SKM-1 treated with dmso at 0.1 percent for 144 hours (cell line): ENCODE measurements around the gene KRT82.

ENCODE experiments used
- DNase-seq: peaks from one replicate; lab custom pipeline; 2025; ENCODE audit not compliant: unreplicated experiment; lab: John Stamatoyannopoulos, UW

The KRT82 gene

DNA sequence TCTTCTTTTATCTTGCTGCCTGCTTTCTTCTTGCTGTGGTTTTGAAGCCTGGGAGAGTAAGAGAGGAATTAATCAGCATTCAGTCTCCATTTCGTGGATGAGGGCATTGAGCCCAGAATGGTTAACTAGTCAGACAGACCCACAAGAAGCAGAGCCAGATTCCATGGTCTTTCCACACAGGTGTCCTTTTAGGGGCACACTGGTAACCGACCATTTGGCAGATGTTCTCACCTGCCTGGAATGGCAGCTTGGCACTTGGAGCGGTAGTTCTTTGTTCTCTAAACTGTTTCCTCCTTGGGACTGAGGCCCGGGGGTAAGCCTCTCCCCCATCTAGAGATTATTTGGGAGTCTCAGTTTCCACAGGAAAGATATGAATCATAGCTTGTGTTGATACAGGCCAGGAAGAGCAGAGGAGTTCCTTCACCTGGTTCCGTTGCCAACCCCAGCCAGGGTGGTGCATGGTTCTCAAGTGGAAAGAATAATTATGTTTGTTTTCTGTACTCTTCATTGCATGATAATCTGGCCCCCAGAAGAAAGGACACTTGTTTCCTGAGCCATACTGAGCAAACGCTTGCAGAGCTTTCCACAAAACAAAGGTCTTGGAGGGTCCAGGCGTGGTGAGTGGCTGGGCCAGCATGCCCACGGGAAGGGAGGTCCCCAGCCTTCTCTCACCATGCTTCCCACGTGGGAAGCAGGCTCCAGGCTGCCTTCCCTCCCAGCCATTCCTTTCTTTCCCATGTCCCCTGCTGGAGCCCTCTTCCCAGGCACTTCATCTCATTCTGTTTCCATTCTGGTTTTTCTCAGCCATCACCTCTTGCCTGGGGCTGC is 30.1 kb upstream of the KRT82 start:
- DNase-seq: no peak

DNA sequence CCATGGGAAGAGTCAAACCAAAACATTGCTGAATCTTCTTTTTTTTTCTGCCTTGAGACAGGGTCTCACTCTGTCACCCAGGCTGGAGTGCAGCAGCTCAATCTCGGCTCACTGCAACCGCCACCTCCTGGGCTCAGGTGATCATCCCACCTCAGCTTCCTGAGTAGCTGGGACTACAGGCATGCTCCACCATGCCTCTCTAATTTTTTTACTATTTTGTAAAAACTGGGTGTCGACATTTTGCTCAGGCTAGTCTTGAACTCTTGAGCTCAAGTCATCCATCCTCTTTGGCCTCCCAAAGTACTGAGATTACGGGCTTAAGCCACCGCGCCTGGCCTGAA is 29.5 kb upstream of the KRT82 start:
- DNase-seq: no peak

DNA sequence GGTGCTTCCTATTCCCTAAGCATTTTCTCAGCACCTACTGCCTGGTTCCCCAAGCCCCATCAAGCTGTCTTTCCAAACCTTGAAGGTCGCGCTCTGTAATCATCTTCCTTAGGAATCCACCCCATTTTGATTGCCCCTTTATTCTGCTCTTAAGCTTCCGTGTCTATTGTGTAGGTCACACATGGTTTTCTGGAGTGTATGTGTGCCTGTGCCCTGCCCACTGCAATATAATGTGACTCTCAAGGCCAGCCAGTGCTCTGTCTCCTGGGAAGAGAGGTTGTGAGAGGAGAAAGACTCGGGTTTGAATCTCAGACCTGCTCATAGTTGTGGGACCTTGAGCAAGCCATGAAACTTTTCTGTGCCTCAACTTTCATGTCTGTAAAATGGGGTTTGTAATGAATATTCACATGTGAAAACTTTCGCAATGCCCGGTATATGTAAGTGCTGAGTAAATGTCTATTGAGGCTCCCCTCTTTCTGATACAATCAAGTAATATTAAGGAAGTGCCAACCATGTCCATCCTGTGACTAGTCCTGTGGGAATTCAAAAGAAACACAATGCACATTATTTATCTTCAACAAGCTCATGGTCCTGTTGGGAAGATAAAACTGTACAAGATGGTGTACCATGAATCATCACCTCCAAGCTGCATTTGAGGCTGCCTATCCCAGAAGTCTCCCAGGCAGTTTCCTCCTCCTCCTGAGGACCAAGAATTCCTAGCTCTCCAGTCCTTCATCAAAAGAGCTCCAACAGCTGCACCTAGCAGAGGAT is 28.8 kb upstream of the KRT82 start:
- DNase-seq: no peak

DNA sequence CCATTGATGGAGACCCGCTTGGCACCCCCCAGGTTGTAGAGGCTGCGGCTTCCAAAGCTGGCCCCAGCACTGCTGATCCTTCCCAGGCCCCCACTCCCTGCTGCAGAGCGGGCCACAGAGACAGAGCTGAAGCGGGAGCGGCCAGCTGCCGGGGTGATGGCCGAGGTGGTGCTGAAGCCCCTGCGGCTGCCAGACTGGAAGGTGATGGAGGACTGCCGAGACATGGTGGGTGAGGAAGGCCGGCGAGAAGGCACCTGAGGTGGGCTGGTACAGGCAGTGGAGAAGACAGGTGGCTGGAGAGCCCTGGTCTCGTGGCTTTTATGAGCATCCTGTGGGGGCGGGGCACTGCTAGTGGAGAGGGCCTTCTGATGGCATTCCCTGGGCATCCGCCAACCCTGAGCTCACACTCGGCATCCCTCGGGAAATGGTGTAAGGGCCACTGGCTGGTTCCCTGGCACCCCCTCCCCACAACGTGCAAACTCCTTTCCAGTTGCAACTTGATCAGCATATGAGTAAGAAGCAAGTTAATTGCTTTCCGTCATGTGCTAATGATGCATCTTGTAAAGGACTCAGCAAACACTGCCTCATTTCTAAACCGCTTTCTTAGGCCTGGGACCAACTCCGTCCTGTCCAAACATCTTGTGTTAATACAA is 28.1 kb upstream of the KRT82 start, which contains the start of gene KRT75:
TSS of gene KRT75 (minus strand) at position 291 of the 653 bp plus-strand sequence. CDS start at position 224, 67 bp downstream.
- DNase-seq: no peak

DNA sequence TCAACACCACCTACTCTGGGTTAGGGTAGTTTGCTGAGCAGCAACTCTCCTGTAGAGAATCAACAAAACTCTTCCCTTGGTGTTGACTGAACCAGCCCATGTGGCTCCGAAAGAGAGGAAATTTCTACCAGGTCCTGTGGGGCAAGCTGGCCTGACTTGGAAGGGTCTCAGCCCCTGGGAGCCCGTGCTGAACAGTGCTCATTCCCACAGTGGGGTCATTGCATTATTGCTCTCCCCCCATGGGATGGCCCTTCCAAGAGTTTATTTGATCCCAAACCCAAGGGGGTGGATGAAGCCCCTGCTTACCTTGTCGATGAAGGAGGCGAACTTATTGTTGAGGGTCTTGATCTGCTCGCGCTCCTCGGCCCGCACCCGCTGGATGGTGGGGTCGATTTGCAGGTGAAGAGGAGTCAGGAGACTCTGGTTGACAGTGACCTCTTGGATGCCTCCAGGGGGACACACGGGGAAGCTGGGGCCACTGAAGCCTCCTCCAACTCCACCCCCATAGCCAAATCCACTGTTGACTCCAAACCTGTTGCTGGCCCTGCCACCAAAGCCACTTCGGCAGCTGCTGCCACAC is 27.5 kb upstream of the KRT82 start:
- DNase-seq: no peak

DNA sequence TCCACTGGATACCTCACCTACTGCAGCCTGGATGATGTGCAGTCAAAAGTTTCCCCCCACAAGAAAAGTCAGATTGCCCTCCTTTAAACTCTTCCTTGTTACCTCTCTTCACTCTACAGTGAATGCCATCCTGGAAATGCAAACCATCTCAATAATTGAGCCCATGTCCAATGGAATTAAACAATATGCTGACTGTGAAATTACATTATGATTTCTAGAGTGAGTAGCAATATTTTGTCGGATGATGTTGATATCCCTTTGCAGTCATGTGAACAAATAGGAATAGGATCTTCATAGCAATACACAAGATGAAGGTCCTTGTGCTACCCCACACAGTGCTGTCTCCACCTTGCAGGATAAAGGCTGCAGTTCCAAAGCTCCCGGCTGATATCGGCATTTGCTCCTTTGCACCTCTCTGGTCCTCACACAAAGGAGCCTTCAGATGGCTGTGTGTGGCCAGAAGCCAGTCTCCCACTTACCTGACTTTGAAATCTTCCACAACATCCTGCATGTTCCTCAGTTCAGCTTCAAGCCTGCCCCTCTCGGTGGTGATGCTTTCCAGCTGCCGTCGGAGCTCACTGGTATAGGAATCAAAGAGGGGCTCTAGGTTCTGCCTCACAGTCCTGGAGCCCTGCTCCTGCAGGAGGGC is 26.5 kb upstream of the KRT82 start:
- no peak for DNase-seq

DNA sequence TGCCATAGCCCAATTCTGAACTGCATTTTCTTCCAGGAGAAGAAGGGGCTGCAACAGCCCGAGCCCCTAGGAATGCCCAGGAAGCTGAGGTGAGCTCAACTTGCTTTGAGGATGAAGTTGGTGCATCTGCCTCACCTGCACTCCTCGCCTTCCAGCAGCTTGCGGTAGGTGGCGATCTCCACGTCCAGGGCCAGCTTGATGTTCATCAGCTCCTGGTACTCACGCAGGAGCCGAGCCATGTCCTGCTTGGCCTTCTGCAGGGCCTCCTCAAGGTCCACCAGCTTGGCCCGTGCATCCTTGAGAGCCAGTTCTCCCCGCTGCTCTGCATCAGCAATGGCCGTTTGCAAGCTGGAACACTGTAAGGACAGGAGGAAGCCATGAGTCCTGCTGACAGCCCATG is 22.0 kb upstream of the KRT82 start:
- no peak for DNase-seq

DNA sequence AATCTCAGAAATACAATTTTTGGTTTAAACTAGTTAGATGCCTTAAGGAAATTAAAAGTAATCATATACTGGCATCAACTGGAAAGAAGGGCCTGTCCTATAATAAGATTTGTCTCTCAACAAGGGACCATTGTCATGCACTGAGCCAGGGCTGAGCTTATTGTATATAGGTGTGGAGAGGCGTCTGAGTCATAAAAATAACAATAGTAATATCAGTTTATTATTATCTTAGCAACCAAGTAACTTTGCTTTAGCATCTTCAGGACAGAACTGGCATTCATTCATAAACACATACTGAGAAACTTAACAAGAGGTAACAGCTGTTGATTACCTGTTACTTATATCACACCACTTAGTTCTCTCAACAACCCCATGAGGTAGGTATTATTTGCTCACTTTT is 20.9 kb upstream of the KRT82 start:
- DNase-seq: no peak

DNA sequence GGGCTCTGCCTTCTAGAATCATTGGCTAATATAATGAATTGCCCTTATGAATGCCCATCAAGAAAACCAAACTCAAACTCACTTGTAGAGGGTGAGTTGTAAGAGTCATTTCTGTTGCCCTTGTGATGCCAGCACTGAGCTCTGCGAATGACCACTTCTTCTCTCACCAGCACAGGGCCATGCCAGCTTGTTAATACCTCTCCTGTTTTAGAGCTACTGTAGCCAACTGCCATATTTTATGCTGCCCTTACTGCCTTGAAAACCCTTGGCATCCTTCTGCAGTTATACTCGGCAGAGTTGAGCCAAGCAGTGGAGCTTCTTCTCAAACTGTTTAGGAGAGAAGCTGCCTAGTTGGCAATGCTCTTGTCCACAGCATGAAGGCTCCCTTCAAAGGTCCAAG is 19.9 kb upstream of the KRT82 start:
- no peak for DNase-seq

DNA sequence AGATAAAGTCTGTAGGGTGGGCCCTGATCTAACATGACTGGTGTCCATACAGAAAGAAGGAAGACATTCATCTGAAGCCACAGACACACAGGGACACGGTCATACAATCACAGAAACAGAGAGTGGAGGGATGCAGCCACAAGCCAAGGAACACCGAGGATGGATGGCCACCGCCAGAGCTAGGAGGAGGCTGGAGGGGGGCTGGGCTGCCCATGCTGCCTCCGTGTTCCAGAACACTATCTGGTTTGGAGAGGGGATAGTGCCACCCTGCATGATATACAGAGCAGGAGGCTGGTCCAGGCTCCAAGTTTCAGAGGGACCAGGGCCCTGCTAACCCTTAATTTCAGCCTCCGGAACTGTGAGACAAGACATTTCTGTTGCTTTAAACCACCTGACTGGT is 19.3 kb upstream of the KRT82 start:
- no peak for DNase-seq

DNA sequence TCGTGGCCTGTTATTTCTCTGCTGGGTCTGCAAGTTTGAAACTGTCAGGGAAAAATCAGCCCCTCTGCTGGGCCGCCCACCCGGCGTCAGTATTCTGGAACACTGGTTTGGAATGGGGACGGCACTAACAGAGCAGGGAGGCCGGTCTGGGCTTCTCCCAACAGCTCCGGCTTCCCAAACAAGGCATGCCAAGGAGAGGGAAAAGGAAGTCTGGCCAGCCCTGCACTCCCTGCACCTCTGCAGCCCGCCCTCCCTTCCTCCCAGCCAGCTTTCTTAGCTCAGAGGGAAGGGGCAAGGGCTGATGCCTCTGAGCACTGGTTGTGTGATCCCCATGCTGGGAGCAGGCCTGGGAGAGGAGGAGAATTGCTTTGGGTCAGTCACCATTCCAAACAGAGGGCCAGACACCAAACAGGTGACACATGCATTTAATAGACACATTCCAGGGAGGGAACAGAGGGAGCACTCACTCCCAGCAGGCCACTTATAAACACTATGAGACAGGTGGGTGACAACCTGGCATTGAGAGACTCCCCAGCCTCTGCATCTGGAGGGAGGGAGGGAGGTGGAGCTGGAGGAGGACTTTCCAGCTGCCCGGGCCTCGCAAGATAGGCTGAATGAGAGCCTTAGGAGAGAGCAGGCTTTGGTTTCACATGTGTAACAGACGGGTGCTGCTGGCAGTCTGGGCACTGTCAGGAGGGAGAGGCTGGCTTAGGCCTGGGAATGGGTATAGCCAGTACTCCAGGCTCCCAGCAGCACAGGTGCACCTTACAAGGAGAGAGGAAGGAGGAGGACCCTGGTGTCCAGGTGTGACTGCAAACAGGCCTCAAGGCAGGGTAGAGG is 17.7 kb upstream of the KRT82 start:
- DNase-seq: no peak

DNA sequence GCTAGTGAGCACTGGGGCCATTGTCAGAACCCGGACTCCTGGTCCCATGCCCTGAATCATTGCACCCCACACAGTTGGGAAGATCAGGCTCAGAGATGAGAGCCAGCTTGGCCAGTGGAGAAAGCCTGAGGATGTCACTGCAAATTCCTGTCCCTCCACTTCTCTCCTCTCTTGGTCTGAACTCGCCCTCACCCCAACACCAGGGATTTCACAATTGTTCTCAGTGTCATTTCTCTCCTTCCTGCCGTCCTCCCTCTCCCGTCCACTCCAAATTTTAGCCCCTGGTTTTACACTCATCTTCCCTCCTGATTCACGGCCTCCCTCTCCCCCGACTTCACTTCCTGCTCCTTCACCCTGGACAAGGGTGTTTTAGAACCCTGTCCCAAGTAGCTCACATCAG is 16.9 kb upstream of the KRT82 start:
- DNase-seq: no peak

DNA sequence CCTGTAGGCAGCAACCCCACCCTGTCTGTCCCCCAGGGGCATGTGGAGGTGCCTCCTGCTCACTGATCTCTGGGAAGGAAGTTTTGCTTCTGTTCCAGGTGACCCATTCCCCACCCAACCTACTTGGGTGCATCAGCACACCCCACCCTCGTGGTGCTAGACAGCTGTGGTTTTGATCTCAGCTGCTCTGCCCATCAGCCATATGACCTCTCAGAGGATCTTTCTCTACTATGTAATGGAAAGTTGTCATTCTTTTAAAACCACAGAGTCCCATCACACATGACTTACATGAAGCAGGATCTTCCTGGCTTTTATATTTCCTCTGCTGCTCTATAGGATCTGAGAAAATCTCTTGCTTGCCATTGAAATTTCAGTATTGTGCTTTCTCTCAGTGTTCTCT is 13.5 kb upstream of the KRT82 start:
- DNase-seq: no peak

DNA sequence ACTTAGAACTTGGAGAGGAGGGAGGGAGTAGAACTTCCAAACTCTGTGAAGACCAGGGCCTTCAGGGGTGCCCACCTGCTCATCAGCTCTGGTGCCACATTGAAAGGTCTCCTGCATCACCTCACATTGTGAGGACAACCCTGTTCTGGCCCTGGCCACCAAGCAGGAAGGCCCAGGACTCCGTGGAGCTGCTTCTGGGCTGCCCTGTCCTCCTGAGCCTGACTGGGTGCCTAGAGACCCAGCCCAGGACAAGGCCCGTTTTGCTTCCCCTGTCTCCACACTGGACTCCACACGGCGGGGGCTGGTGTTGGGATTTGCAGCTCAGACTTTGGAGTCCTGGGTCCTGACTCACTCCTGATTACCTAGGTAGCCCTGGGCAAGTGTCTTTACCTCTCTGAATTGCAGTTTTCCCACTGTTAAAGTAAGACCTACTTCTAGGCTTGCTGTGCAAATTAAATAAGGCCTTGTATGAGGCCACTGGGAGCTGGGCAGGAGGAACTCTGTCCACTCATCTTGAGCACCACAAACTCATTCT is 12.5 kb upstream of the KRT82 start:
- no peak for DNase-seq

DNA sequence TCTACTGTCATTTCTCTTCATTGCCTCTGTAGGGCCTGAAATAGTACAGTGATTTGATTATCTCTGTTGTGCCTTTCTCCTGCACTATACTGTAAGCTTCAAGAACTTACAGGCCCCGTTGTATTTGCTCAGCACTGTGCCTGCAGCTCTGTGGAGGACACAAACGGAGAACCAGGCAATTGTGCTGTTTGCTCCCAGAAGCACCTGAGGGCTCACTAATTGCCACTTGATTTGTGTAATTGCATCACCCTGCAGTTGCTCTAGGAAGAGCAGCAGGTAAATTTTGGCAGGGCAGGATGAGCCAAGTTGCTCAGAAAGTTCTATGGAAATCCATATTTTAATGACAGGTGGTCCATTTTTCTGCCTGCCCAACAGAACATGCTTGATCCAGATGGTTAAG is 11.6 kb upstream of the KRT82 start:
- no peak for DNase-seq

DNA sequence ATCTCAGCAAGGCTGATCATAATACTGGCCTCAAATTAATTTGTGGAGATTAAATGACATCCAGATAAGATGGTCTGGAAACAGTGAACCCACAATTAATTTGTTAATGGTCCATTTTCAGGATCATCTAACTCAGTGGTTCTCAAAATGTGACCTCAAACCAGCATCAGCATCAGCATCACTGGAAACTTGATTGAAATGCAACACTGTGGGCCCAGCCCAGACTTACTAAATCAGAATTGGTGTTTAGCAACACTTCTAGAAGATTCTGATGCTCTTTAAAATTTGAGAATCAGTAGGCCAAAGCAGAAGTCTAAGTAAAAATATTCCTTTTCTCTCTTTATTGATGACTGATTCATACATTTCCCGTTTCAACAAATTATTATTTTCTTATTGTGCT is 10.7 kb upstream of the KRT82 start:
- no peak for DNase-seq

DNA sequence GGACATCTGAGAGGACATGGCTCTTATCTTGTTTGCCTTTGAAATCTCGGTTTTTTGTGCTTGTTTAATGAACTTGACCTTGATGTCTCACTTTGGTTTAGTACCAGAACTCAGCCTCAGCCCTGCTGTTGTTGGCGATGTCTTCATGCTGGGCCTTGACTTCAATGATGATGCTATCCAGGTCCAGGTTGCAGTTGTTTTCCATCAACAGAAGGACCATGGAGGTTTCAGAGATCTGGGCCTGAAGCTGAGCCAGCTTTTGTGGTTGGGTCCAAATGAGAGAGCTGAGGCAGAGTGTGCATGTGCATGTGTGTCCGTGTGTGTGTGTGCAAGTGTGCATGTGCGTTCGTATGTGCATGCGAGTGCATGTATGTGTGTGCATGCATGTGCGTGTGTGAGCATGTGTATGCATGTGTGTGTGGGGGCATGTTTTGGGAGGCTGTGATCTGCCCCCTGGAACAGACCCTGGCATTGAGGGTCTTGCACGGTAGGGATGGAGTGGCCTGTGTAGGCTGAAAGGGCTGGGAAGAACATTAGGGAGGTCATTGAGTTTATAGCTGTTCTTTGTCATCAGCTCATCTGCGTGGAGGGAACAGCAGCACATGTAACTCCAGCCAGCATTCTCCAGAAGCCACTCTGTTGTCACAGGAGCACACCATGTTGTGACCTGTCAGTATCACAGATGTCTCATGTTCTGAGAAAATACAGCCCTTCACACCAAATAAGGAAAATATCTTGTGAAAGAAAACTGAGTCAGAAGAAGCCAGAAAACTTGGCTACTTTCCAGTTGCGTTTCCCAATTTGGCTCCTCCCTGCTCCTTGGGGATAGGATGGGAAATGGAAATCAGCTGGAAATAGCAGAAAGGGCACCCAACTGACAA is 10.0 kb upstream of the KRT82 start:
- no peak for DNase-seq

DNA sequence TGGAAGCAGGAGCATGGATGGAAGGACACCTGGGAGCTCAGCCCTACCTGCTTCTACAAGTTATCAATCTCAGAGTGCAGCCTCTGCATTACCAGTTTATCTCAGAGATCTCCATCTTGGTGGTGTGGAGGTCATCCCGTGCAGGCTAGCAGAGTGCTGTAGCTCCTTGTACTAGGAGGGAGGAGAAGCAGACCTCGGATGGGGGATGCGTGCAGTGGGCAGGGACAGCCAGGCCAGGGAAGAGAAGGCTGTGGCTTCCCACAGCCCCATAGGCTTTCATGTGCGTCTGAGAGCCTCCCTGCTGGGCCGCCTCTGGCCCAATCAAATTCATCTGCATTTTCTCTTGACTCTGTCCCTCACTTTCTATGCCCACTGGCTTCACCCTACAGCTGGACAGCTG is 8.8 kb upstream of the KRT82 start:
- no peak for DNase-seq

DNA sequence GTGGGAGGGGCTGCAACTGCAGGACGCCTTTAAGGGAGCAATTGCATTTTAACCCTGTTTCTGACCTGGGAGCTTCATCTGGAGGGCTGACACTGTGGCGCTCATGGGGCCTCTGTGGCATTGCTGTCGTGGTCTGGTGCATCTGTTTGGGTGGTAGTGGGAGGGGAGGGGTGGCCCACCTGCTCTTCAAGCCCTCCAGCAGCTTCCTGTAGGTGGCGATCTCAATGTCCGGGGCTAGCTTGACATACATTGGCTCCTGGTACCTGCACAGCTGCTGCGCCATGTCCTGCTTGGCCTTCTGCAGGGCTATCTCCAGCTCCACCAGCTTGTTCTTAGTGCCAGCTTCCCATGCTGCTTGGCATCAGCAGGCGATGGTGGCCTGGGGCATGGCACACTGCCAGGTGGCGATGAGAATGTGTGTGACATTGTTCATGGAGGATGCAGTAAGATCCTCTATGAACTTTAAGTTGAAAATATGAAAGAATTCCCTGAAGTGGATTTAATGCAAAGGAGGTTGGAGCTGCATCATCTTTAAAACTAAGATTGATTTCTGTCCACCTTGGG is 7.7 kb upstream of the KRT82 start:
- DNase-seq: no peak
